Measurements from ENCODE around the gene CALHM2.
A peak's percentile ranks its signal among the peaks of the same experiment; 100 is the strongest.

Gene CALHM2

GRCh38 chr10:103474077-103474476, 21.9 kb upstream of the CALHM2 start:
- DNase-seq (ENCODE audit: low read depth), result no peak
- Histone ChIP-seq H3K4me3 (ENCODE audit: low read length) (no peak overlapping the region), H3K4me1 (ENCODE audit: control insufficient read depth, insufficient read depth, low read length) (peaks cover 21% of the 10 kb centered on the region), H3K9ac (ENCODE audit: low read length) (no peak overlapping the region), H3K36me3 (ENCODE audit: control insufficient read depth, insufficient read depth, low read length, severe bottlenecking) (no peaks in the 10 kb centered on the region), H3K9me3 (ENCODE audit: control insufficient read depth, low read length) (no peaks in the 10 kb centered on the region), H3K27me3 (replicated peaks; ENCODE audit: control insufficient read depth, insufficient read depth, low read length) (no peaks in the 10 kb centered on the region)

- peaks cover 17% of the 10 kb centered on the region for H3K4me1 ChIP-seq (ENCODE audit: control insufficient read depth, insufficient read depth, low read length)
- H3K9me3 ChIP-seq (ENCODE audit: control insufficient read depth, low read length), result no peaks in the 10 kb centered on the region
- no peaks in the 10 kb centered on the region for H3K36me3 ChIP-seq (ENCODE audit: control insufficient read depth, insufficient read depth, low read length, severe bottlenecking)
- H3K27me3 ChIP-seq (replicated peaks; ENCODE audit: control insufficient read depth, insufficient read depth, low read length), result no peaks in the 10 kb centered on the region
- no peak overlapping the region for H3K9ac ChIP-seq (ENCODE audit: low read length)
- DNase-seq (ENCODE audit: low read depth), result no peak
- no peak overlapping the region for H3K4me3 ChIP-seq (ENCODE audit: low read length)
Observed at GRCh38 chr10:103473261-103473671, 21.1 kb upstream of the CALHM2 start.

GRCh38 chr10:103472005-103472404, 19.8 kb upstream of the CALHM2 start:
- no peak overlapping the region for H3K4me3 ChIP-seq (ENCODE audit: low read length)
- no peaks in the 10 kb centered on the region for H3K36me3 ChIP-seq (ENCODE audit: control insufficient read depth, insufficient read depth, low read length, severe bottlenecking)
- H3K9ac ChIP-seq (ENCODE audit: low read length), result peak overlapping the region; percentile 72
- DNase-seq (ENCODE audit: low read depth), result no peak
- no peaks in the 10 kb centered on the region for H3K27me3 ChIP-seq (replicated peaks; ENCODE audit: control insufficient read depth, insufficient read depth, low read length)
- no peaks in the 10 kb centered on the region for H3K9me3 ChIP-seq (ENCODE audit: control insufficient read depth, low read length)
- peaks cover 17% of the 10 kb centered on the region for H3K4me1 ChIP-seq (ENCODE audit: control insufficient read depth, insufficient read depth, low read length)

- H3K4me1 ChIP-seq (ENCODE audit: control insufficient read depth, insufficient read depth, low read length), result peaks cover 17% of the 10 kb centered on the region
- H3K36me3 ChIP-seq (ENCODE audit: control insufficient read depth, insufficient read depth, low read length, severe bottlenecking), result no peaks in the 10 kb centered on the region
- peak overlapping the region; percentile 72 for H3K9ac ChIP-seq (ENCODE audit: low read length)
- no peaks in the 10 kb centered on the region for H3K9me3 ChIP-seq (ENCODE audit: control insufficient read depth, low read length)
- H3K27me3 ChIP-seq (replicated peaks; ENCODE audit: control insufficient read depth, insufficient read depth, low read length), result no peaks in the 10 kb centered on the region
- DNase-seq (ENCODE audit: low read depth), result no peak
- H3K4me3 ChIP-seq (ENCODE audit: low read length), result no peak overlapping the region
Observed at GRCh38 chr10:103470761-103471653, 18.8 kb upstream of the CALHM2 start.

GRCh38 chr10:103469201-103469600, 17.0 kb upstream of the CALHM2 start:
- peaks cover 17% of the 10 kb centered on the region for H3K4me1 ChIP-seq (ENCODE audit: control insufficient read depth, insufficient read depth, low read length)
- no peak overlapping the region for H3K4me3 ChIP-seq (ENCODE audit: low read length)
- no peak for DNase-seq (ENCODE audit: low read depth)
- no peak overlapping the region for H3K9ac ChIP-seq (ENCODE audit: low read length)
- no peaks in the 10 kb centered on the region for H3K9me3 ChIP-seq (ENCODE audit: control insufficient read depth, low read length)
- no peaks in the 10 kb centered on the region for H3K36me3 ChIP-seq (ENCODE audit: control insufficient read depth, insufficient read depth, low read length, severe bottlenecking)
- H3K27me3 ChIP-seq (replicated peaks; ENCODE audit: control insufficient read depth, insufficient read depth, low read length), result no peaks in the 10 kb centered on the region

GRCh38 chr10:103467406-103467805, 15.2 kb upstream of the CALHM2 start:
- Histone ChIP-seq H3K27me3 (replicated peaks; ENCODE audit: control insufficient read depth, insufficient read depth, low read length) (no peaks in the 10 kb centered on the region), H3K9ac (ENCODE audit: low read length) (no peak overlapping the region), H3K4me3 (ENCODE audit: low read length) (no peak overlapping the region), H3K36me3 (ENCODE audit: control insufficient read depth, insufficient read depth, low read length, severe bottlenecking) (no peaks in the 10 kb centered on the region), H3K9me3 (ENCODE audit: control insufficient read depth, low read length) (no peaks in the 10 kb centered on the region), H3K4me1 (ENCODE audit: control insufficient read depth, insufficient read depth, low read length) (peaks cover 22% of the 10 kb centered on the region)
- DNase-seq (ENCODE audit: low read depth), result no peak

GRCh38 chr10:103466734-103467133, 14.6 kb upstream of the CALHM2 start:
- H3K9ac ChIP-seq (ENCODE audit: low read length), result no peak overlapping the region
- peaks cover 17% of the 10 kb centered on the region for H3K4me1 ChIP-seq (ENCODE audit: control insufficient read depth, insufficient read depth, low read length)
- no peak overlapping the region for H3K4me3 ChIP-seq (ENCODE audit: low read length)
- H3K27me3 ChIP-seq (replicated peaks; ENCODE audit: control insufficient read depth, insufficient read depth, low read length), result no peaks in the 10 kb centered on the region
- peak; percentile 44 for DNase-seq (ENCODE audit: low read depth)
- no peaks in the 10 kb centered on the region for H3K36me3 ChIP-seq (ENCODE audit: control insufficient read depth, insufficient read depth, low read length, severe bottlenecking)
- H3K9me3 ChIP-seq (ENCODE audit: control insufficient read depth, low read length), result no peaks in the 10 kb centered on the region

GRCh38 chr10:103465411-103466179, 13.4 kb upstream of the CALHM2 start:
- H3K36me3 ChIP-seq (ENCODE audit: control insufficient read depth, insufficient read depth, low read length, severe bottlenecking), result no peaks in the 10 kb centered on the region
- no peak overlapping the region for H3K9ac ChIP-seq (ENCODE audit: low read length)
- H3K4me1 ChIP-seq (ENCODE audit: control insufficient read depth, insufficient read depth, low read length), result peaks cover 5% of the 10 kb centered on the region
- no peak overlapping the region for H3K4me3 ChIP-seq (ENCODE audit: low read length)
- no peaks in the 10 kb centered on the region for H3K9me3 ChIP-seq (ENCODE audit: control insufficient read depth, low read length)
- no peaks in the 10 kb centered on the region for H3K27me3 ChIP-seq (replicated peaks; ENCODE audit: control insufficient read depth, insufficient read depth, low read length)
- DNase-seq (ENCODE audit: low read depth), result no peak

- Histone ChIP-seq H3K9me3 (ENCODE audit: control insufficient read depth, low read length) (no peaks in the 10 kb centered on the region), H3K27me3 (replicated peaks; ENCODE audit: control insufficient read depth, insufficient read depth, low read length) (no peaks in the 10 kb centered on the region), H3K9ac (ENCODE audit: low read length) (no peak overlapping the region), H3K4me1 (ENCODE audit: control insufficient read depth, insufficient read depth, low read length) (peaks cover 5% of the 10 kb centered on the region), H3K36me3 (ENCODE audit: control insufficient read depth, insufficient read depth, low read length, severe bottlenecking) (no peaks in the 10 kb centered on the region), H3K4me3 (ENCODE audit: low read length) (no peak overlapping the region)
- no peak for DNase-seq (ENCODE audit: low read depth)
Observed at GRCh38 chr10:103463499-103463898, 11.3 kb upstream of the CALHM2 start.

- peaks cover 5% of the 10 kb centered on the region for H3K4me1 ChIP-seq (ENCODE audit: control insufficient read depth, insufficient read depth, low read length)
- H3K36me3 ChIP-seq (ENCODE audit: control insufficient read depth, insufficient read depth, low read length, severe bottlenecking), result no peaks in the 10 kb centered on the region
- H3K4me3 ChIP-seq (ENCODE audit: low read length), result no peak overlapping the region
- no peak overlapping the region for H3K9ac ChIP-seq (ENCODE audit: low read length)
- H3K27me3 ChIP-seq (replicated peaks; ENCODE audit: control insufficient read depth, insufficient read depth, low read length), result no peaks in the 10 kb centered on the region
- H3K9me3 ChIP-seq (ENCODE audit: control insufficient read depth, low read length), result no peaks in the 10 kb centered on the region
- DNase-seq (ENCODE audit: low read depth), result no peak
Observed at GRCh38 chr10:103459615-103460014, 7.4 kb upstream of the CALHM2 start.

GRCh38 chr10:103458720-103459119, 6.5 kb upstream of the CALHM2 start, which contains the start of gene CALHM1:
CALHM1 (minus strand) TSS chr10:103458900; CDS start chr10:103458751, 149 bp downstream.
- DNase-seq (ENCODE audit: low read depth), result no peak
- Histone ChIP-seq H3K27me3 (replicated peaks; ENCODE audit: control insufficient read depth, insufficient read depth, low read length) (no peaks in the 10 kb centered on the region), H3K9ac (ENCODE audit: low read length) (no peak within 1 kb of the TSS), H3K36me3 (ENCODE audit: control insufficient read depth, insufficient read depth, low read length, severe bottlenecking) (no peaks in the 10 kb centered on the region), H3K9me3 (ENCODE audit: control insufficient read depth, low read length) (no peaks in the 10 kb centered on the region), H3K4me1 (ENCODE audit: control insufficient read depth, insufficient read depth, low read length) (peaks cover 5% of the 10 kb centered on the region), H3K4me3 (ENCODE audit: low read length) (no peak within 1 kb of the TSS)

Data from adipocyte (in vitro differentiated cells).